Activated CD4-positive, alpha-beta T cell treated with anti-CD3 and anti-CD28 coated beads, Interleukin-2, amount 50 U/mL, for 4 hours (primary cell): ENCODE data around the gene SPOCK1.

Experiments used
- DNase-seq, 2 experiments: peaks; one replicate each; pipeline ENCODE4 v3.0.0-alpha.2; 2020

Gene SPOCK1

DNA sequence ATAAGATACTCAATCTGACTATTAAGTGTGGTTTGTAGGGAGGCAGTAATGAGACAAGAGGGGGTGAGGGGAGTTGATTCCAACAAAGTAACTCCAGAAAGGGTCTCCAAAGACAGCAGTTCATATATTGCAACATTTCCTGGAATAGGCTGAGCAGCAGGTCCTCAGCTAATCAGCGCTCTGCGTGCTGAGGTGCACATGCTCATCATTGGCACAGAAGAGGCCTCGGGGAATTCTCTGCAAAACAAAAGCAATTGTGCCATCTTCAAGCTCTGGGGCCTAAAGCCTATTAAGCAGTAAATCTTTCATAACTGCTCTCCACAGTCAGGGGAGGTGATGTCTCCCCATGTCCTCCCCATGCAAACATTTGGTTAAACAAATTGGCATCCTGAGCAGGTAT lies 357.3 kb downstream of the SPOCK1 start:
- DNase-seq: no peak

DNA sequence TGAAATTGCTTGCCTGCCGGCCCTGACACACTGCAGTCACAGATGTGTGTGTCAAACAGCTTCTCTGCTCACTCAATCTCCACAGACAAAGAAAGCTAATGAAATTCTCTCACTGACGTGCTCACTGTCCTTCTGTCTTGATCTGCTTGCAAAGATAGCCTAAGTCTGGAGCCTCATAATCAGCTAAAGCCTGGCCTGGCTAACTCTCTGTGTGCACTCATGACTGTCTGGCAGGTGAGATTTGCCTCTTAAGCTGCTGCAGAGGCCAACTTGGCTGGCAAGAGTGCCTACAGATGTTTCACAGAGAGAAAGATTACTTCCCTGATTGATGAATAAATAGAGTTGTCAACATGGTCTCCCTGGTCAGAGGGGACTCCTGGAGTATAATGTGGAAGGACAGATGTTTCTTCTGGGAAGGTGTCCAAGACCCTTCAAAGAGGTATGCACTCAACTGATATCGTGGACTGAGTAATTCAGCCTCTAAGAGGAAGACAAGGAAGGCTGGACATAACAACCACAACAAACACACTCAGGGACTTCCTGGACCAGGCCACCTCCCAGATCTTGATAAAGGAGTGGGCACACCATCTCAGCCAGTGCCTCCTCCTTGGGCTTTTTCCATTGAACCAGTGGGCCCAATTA lies 362.0 kb downstream of the SPOCK1 start:
- DNase-seq: no peak

DNA sequence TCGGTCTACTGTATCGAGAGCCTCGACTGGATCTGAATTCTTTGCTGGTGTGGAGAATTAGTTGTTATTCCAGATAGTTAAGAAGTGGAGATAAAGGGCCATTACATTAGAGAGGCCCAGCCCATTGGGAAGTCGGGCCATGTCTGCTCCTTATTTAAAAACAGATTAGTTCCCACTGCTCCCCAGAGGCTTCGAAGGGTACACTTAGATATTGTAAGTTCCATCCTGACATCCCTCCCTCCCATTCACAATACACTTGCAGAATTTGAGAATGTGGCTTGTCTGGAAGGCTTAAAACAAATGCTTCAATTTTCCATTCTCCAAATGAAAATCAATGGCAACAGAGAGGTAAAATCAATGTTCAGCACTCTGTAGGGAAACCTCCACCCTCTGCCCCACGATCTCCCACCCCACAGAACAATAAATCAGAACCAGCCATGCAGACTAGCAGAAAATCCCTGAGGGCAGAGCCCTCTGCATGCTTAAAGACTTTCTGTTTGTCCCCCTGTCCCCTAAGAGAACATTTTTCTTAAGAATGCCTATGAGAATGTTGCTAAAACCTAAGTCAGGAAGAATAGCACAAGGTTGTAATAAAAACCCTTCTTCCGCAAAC lies 364.1 kb downstream of the SPOCK1 start:
- no peak for DNase-seq

DNA sequence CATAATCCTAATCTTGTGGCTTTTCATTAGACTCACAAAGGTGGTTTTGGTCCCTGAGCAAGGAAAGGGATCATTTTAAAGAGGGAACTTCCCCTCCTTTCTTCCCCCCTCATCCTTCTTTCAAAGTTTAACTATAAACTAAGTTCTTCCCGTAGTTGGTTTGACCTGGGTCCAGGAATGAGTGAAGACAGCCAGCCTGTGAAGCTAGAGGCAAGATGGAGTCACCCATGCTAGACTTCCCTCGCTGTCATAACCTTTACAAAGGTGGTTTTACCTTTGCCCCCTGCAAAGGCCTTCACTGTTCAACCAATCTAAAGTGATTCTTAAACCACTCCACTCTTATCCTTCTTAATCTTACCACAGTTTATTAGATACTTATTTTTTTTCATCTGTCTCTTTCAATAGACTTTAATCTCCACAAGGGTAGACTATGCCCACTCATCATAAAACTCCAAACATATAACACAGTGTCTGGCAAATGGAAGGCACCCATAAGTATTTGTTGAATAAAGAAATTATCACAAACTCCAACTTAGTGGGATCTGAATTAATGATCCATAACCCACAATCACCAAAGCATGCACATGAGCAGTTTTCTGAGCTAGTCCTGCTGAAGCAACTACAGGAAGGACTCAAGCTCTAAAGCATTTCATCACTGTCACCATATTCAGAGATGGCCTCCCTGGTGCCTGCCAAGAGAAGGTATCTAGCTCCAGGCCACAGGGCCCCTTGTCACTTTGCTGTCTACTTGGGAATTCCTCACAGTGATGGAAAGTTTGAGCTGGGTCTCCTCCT lies 369.0 kb downstream of the SPOCK1 start:
- DNase-seq: no peak

DNA sequence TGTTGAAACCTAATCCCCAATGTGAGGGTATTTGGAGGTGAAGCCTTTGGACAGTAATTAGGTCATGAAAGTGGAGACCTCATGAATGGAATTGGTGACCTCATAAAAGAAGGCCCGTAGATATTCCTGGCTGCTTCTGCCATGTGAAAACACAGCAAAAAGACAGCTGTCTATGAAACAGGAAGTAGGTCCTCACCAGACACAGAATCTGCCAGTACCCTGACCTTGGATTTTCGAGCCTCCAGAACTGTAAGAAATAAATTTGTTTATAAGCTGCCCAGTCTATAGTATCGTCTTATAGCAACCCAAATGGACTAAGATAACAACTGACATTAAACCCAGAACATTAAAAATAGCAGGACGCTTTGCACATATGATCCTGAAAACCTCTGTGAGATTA lies 371.1 kb downstream of the SPOCK1 start:
- DNase-seq: no peak

DNA sequence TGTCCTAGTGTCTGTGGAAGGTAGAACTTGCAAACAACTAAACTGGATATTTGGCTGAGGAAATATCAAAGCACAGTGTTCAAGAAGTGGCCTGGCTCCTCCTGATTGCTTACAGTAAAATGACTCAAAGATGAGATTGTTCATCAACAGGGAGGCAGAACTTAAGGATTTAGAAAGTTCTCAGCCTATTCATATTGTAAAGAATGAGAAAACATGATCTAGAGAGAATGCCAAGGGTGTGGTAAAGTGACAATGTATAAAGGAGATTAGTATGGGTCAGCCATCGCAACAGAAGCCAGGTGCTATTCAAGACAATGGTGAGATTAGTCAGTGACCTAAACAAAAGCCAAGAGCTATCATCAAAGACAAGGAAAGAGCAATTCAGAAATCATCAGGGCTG lies 372.3 kb downstream of the SPOCK1 start:
- no peak for DNase-seq

DNA sequence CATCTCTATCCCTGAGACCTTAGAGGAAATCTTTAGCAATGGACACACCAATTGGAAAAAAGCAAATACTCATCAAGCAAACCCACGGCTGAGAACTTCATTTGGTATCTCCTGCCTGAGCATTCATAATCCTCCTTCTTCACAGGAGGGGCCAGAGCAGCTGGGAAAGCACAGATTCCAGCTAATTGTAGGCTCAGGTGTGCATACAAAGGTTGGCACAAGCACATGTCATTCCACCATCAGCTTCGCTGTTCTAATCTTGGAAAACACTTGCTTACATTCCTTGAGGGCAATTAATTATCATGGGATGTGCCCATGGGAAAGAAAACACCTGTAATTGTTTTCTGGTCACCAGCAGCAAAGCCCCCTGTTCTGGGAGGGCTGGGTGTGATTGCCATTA lies 376.6 kb downstream of the SPOCK1 start:
- DNase-seq: no peak

DNA sequence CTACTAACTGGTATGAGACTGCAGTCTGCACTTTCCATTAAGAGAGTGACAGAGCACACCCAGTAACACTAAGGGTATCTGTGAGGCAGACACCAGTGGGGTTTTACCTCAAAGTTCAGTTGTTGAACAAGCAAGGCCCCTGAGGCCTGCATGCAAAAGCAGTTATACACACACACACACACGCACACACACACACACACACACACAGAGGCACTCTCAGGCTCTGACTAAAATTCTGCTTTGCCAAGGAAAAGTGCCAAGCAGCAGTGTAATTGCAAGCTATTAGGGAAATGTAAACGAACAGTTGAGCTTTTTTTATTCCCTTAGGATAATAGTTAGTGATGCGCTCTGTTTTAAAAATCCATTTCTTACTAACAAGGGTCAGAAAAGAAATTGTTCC lies 377.1 kb downstream of the SPOCK1 start:
- DNase-seq: no peak

DNA sequence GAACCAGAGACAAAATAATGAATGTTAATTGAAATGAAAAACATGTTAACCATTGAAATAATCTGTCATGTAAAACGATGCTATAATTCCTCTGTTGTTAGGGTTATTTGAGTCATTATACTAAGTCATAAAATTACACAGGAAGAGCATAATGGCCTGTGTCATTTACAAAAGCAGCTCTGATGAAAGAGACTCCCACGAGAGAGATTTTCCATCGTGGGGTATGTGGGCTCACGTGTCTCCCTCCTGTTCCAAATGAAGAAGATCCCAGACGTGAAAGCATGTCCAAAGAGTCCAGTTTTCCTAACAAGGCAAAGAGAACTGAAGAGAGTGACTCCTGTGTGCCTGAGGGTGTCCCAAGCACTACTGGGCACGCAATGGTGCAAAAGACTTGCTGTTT lies 379.8 kb downstream of the SPOCK1 start:
- DNase-seq: no peak

DNA sequence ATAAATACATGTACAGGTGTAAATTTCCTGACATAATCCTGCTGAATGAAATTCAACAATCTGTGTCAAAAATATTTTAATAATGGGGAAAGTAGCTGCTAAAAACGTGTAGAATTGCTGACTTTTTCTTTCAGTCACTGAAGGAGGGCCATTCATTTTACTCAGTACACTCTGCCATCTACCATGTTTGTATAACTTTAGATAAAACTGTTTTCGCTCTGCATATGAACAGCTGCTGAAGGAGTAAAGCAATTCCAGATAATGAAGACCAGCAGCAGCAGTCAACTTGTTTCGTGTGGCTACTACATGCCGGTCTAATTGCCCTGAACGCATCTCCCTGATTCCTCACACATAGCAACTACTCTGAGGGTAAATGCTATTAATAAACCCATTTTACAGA lies 380.5 kb downstream of the SPOCK1 start:
- DNase-seq: no peak

DNA sequence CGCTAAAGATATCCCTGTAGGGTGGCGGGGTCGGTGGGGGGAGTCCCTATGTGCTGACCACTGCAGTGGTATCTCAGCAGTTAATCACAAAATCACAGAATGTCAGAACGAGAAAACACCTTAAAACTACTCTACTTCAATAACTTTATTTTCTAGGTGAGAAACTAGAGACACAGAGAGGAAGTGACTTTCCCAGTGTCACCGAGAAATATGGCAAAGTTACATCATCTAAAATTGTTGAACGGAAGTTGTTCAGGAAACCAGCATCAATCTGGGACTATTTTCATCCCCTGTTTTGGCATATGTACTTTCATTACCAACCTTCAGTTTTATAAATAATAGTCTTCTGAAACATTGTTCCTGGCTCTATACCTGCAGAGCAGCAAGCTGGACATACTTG lies 384.0 kb downstream of the SPOCK1 start:
- DNase-seq: no peak

DNA sequence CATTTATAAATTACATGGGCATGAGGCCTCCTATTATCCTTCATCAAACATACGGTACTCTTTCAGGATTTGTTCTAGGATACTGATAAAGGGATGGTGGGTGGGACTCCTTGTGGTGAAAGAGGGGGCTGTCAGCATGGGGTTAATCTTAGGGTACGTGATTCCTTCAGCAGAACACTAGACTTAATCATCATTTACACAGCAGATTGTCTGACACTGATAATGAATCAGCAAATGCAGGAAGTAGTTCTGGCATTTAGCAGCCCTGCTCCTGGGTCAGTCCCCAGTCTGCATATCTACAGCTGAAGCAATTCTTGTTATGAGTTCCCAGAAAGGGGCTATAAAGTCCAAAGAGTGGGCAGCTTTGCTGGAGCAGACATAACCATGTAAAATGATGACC lies 384.6 kb downstream of the SPOCK1 start:
- DNase-seq: no peak

DNA sequence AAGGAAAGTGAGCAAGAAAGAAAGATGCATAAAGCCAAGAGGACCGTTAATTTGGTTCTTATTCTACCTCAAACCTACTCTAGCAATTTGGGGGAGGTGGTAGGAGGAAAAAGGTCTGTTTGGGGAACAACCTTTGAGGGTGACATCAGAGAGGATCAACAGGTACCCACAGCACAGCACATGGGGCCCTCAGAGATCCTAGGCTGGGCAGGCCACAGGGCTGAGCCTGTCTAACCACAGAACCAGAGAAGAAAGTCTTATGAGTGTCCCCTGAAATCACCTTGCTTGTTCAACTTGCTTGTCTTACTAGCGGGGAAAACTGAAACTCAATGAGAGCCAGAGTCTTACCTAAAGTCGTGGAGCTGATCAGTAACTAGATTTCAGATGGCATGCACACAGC lies 385.2 kb downstream of the SPOCK1 start:
- no peak for DNase-seq

DNA sequence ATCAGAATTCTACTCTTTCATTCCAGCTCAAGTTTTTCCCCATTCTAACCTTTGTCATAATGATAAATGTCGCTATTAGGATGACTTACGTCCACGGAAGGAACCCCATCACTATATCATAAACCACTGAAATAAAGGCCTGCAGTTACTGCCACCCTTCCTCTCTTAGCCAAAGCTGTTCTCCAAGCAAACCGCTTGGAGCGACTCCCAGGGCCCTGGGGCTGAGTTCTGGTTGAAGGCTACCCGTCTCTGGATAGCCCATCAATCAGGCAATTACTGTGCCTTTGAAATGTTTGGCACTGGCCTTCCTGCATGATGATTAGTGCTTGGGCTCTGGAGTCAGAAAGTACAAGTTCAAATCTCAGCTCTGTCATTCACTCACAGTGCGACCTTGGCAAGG lies 386.0 kb downstream of the SPOCK1 start:
- no peak for DNase-seq

DNA sequence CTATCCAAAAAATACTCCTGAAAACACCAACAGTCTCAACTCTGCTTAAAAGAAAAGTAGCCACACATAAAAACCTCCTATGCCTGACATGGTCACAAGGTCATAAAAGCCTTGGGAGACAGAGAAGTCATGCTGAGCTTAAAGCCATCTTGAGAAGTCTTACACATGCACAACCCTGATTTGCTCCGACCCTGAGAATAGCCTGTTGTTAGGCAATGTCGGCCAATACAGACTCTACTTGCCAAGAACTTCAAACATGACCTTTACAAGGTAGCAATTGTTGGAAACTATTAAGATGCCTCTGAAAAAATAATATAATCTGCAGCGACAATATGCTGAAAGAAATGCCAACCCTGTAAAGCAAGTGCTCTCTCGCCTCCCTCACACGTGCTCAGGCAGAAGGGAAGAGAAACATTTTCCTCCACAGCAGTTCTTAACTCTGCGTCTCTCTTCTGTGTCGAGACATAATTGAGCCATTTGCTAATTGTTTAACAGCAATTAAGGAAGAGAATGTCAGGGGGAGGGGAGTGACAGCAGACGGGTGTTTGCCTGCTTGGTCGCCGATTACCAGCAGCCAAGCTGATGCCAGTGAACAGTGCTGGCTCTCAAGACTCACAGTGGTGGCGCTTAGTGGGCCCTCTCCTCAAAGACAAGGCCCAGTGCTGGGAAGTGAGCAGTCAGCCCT lies 393.6 kb downstream of the SPOCK1 start:
- no peak for DNase-seq

DNA sequence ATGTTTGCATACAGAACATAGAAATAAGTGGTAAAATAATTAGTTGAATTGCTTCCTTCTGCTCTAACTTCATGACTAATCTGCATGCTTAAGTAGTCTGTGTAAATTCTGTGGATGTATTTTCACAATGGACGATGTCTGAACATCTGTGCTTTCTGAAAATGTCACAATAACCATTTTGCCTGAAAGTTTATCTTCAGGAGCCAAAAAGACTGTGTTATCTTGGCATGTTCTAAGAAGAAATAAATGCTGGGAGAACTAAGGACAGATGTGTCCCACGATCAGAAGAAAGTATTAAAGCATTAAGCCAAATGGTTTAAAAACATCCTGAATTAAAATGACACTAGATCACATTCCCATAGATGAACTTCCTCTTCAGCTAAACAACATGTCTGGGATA lies 397.6 kb downstream of the SPOCK1 start:
- DNase-seq: no peak

DNA sequence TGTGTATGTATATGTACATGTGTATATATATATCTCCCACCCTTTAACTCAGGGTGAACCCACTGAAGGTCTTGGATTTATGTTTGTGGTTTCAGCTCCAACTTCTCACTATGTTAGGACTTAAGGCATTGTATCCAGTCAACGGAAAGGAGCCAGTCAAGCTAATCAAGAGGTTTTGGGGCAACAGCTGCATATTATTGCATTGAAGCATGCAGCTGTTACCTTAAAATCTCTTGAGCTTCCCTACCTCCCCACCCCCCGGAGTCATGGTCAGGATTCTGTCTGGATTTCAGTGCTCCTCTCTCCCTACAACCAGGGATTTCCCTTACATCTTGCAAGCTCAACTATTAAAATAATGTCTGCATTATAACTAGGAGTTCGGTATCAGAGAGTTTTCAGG lies 399.5 kb downstream of the SPOCK1 start:
- DNase-seq: no peak

DNA sequence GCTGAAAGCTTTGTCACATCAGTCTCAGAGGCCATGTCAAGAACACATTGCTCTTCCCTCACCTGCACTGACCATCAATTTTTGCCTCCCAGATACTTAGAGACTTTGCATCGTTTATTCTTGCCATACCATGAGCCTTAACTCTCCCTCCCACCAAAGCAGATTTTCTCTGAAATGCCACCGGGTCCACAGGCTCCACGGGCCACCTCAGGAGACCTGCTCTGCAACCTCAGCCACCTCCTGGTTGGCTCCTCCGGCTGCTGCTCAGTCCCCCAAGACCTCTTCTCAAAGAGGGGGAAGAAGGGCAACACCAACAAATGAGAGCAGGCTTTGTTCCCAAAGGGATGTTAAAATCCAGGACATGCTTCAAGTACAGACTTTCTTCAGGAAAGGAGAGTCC lies 400.5 kb downstream of the SPOCK1 start:
- no peak for DNase-seq

DNA sequence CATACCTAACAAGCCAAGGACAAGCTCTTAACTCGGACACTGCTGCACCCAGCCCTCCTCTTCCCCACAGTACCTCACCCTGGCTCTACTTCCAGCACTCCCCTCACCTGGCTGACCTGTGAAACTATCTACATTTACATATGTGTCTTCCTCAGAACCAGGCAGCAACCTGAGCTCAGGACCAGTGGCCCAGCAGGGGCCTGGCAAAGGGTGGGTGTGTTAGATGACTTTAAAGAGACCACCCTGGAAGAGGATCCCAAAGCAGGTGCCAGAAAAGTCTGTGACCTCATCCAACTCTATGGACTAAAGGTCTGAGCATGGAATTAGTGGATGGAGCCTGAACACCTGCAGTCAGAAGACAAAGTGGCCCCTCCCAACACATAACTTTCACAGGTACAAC lies 400.9 kb downstream of the SPOCK1 start:
- no peak for DNase-seq

DNA sequence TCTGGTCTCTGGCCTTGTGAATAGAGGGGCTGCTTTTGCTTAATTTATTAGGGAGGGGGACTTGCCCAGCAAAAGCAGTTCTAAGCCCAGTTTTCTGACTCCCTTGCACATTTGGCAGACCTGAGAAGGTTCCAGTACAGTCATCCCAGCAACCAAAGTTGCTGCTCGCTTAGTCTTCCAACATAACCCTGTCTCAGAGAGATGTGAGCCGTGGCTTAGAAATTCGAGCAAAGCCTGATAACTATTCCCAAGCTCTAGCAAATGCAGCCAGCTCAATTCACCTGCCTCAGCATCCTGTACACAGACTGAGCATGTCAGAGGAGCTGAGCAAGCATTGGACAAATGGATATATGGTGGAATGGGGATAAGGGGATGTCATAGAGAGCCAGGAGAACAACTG lies 401.9 kb downstream of the SPOCK1 start:
- no peak for DNase-seq

DNA sequence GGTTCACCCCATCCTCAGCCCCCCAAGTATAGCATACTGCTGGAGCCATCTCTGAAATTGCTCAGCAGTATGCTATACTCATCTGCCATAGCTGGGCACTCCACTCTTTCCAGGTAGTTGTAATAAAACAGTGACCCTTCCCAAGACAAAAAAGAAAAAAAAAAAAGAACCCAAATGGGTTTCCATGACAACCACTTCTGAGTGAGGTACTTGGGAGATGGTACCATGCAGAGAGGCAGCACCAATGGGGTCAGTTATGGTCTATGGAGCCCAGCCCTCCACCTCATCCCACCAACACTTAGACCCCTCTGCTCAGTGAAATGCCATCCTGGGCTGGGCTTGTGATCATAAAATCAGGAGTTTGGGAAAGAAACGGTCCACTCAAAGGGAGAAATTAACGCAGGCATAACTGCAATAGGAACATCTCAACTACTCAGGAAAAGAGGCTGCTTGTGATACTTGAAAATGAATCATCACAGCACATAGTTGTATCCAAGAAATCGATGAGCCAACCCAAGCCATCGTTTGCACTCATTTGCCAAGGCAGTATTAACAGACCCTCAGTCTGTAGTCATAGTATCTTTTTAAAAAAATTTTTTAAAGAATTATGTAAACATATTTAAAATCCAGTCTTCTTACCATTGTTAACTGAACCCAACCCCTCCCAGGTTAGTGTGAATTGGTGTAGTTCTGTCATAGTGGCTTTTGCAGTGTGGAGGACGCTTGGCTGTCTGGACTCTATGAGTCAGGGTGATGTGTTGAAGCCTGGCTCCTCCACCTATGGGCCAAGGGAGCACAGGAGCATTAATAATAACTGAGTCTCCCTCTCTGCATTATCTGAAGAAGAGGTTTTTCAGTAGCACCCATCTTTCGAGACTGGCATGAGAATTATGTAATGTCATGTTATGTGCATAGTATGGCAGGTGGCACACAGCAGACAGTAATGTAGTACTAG lies 402.7 kb downstream of the SPOCK1 start:
- no peak for DNase-seq

DNA sequence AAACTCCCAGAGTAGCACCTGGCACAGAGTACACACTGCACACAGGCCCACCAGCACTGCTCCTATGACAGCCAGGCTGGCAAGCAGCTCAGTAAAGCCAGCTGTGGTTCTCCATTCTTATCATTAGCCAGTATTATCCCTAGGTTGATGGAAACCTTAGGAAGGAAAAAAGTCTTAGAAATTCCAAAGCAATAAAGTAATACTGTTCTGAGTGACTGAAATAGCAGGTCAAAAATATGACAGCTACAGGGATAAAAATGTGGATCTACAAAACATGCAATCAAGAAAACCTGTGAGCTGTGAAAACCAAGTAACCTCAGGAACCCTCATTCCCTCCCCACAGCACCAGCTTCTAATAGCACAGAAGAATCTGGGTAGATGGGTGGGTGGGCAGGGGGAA lies 403.5 kb downstream of the SPOCK1 start:
- DNase-seq: no peak

DNA sequence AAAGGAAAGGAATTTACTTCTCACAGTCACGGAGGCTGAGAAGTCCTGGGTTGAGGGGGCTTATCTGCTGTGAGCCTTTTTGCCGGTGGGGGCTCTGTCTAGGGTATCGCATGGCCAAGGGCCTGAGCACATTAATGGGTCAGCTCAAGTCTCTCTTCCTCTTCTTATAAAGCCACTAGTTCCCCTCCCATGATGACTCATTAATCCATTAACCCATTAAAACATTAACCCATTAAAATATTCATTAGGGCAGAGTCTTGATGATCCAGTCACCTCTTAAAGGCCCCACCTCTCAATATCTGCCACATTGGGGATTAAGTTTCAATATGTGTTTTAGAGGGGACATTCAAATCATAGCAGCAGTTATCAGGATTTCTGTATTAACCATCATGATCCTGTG lies 406.3 kb downstream of the SPOCK1 start:
- no peak for DNase-seq
